Loucy (cell line): ENCODE measurements around the gene STK39.

Source experiments
- EZH2phosphoT487 ChIP-seq: fragments of 200-600 bp; IDR thresholded peaks from 2 replicates; pipeline ENCODE4 v1.6.1; 2018; ENCODE audit warnings: antibody characterized with exemption, mild to moderate bottlenecking, moderate library complexity, borderline replicate concordance
- TF ChIP-seq, protein P1 (sequence below): fragments of 200-600 bp; sonication (generic); conservative IDR thresholded peaks from 2 replicates; pipeline ENCODE4 v1.5.1; 2014; ENCODE audit warnings: mild to moderate bottlenecking, antibody characterized with exemption, low read length

DNA sequence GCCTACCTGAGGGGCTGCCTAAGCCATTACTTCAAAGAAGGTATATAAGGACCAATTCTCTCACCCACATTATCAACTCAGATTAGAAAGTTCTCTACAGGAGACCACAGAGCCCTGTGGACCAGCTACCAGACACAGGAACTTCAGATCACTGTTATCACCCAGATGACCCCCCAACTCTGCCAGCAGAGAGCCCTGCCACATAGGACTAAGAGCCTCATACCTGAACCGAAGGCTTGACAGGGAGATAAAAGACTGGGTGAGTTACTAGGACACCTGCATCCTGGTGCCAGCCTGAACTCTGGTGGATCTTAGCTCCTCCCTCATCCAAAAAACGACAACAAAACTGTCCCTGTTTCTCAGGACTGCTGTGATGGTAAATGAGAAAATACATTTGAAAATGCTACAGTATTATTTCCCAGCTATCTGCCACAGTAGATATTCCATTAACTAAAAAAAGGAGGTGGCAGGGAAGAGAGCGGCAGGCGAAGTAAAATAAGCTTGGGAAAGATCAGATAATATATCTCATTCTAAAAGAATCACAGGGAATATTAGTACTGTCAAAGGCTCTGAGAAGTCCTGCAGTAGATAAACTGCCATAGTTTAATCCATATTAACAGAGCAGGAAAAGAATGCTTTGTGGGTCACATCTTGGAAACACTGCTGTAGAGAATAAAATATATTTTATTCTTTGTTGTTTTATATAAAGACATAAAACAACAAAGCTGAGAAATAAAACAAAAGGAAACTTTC is 79.7 kb downstream of the STK39 start:
- TF ChIP-seq, protein P1, sequence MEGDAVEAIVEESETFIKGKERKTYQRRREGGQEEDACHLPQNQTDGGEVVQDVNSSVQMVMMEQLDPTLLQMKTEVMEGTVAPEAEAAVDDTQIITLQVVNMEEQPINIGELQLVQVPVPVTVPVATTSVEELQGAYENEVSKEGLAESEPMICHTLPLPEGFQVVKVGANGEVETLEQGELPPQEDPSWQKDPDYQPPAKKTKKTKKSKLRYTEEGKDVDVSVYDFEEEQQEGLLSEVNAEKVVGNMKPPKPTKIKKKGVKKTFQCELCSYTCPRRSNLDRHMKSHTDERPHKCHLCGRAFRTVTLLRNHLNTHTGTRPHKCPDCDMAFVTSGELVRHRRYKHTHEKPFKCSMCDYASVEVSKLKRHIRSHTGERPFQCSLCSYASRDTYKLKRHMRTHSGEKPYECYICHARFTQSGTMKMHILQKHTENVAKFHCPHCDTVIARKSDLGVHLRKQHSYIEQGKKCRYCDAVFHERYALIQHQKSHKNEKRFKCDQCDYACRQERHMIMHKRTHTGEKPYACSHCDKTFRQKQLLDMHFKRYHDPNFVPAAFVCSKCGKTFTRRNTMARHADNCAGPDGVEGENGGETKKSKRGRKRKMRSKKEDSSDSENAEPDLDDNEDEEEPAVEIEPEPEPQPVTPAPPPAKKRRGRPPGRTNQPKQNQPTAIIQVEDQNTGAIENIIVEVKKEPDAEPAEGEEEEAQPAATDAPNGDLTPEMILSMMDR = no peak
- TF ChIP-seq EZH2phosphoT487 = no peak
